HTERT RPE-1 (cell line): ENCODE results near the gene CENPF.

ENCODE experiments used
- in situ Hi-C: fragments of 300-500 bp; cut with MboI; formaldehyde crosslinking; loops from 4 replicates; pipeline ENCODE4 v1.14.3; 2020; ENCODE audit warnings: low sequenced_read_pairs

Gene CENPF

GRCh38 chr1:214602764-214603657 is at the start of gene CENPF:
Gene CENPF, plus strand, starts transcription at chr1:214603195. Its CDS starts 10,560 bp downstream, at chr1:214613755.
- in situ Hi-C loops: no loop called here

GRCh38 chr1:214557952-214558735 is 44.9 kb upstream of the CENPF start:
- in situ Hi-C loops: no loop called here

GRCh38 chr1:214563881-214564280 is 39.1 kb upstream of the CENPF start:
- in situ Hi-C loops: no loop called here

- in situ Hi-C loops: no loop called here
Measured at GRCh38 chr1:214565310-214565709, 37.7 kb upstream of the CENPF start.

- in situ Hi-C loops: no loop called here
Measured at GRCh38 chr1:214566158-214567104, 36.6 kb upstream of the CENPF start.

- in situ Hi-C loops: no loop called here
Measured at GRCh38 chr1:214567481-214567980, 35.5 kb upstream of the CENPF start.

- in situ Hi-C loops: no loop called here
Measured at GRCh38 chr1:214568328-214568727, 34.7 kb upstream of the CENPF start.

- in situ Hi-C loops: no loop called here
Measured at GRCh38 chr1:214569357-214570004, 33.5 kb upstream of the CENPF start.

- in situ Hi-C loops: no loop called here
Measured at GRCh38 chr1:214570442-214570841, 32.6 kb upstream of the CENPF start.

- in situ Hi-C loops: no loop called here
Measured at GRCh38 chr1:214571281-214571680, 31.7 kb upstream of the CENPF start.

- in situ Hi-C loops: no loop called here
Measured at GRCh38 chr1:214573386-214574318, 29.3 kb upstream of the CENPF start.

- in situ Hi-C loops: loop anchor here (25.0 kb wide), 1 partner anchor 213 kb away; no protein-coding TSS in a partner anchor
Measured at GRCh38 chr1:214574598-214575411, 28.2 kb upstream of the CENPF start.

- in situ Hi-C loops: loop anchor here (25.0 kb wide), 1 partner anchor 214 kb away; no protein-coding TSS in a partner anchor
Measured at GRCh38 chr1:214576120-214576519, 26.9 kb upstream of the CENPF start.

GRCh38 chr1:214579183-214579582 is 23.8 kb upstream of the CENPF start:
- in situ Hi-C loops: loop anchor here (25.0 kb wide), 1 partner anchor 217 kb away; no protein-coding TSS in a partner anchor

GRCh38 chr1:214581785-214582184 is 21.2 kb upstream of the CENPF start:
- in situ Hi-C loops: loop anchor here (25.0 kb wide), 1 partner anchor 219 kb away; no protein-coding TSS in a partner anchor

- in situ Hi-C loops: loop anchor here (25.0 kb wide), 1 partner anchor 220 kb away; no protein-coding TSS in a partner anchor
Measured at GRCh38 chr1:214582289-214582891, 20.6 kb upstream of the CENPF start.

- in situ Hi-C loops: loop anchor here (25.0 kb wide), 1 partner anchor 221 kb away; no protein-coding TSS in a partner anchor
Measured at GRCh38 chr1:214583113-214583512, 19.9 kb upstream of the CENPF start.
